Measurements from ENCODE around the gene MGAT5.
"Not testable (repeated sequence)": the region's sequence is repeated elsewhere in the genome, so short reads cannot be mapped to it uniquely, and the experiment has no call there.

DNA sequence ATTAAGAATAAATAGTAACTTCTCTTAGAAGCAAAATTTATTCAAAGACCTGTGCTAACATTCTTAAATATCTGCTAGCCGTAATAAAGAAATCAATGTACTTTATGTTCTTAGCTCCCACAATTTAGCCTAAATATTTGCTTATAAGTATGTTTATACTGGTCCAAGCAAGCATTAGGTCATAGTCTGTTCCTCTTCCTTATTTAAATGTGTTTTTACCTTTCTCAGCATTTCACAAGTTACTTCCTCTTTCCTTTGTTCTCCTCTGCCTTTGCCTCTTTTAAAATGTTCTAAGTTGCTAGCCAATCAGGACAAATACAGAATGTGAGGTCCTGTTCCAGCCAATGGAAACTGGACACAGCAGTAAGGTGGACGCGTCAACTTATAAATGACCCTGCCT, 40.7 kb downstream of the MGAT5 start:
- TF ChIP-seq TEAD4 (CRISPR knock-in tag; IDR thresholded peaks at IDR 0.05) = not testable (repeated sequence)
- TF ChIP-seq, protein P1, sequence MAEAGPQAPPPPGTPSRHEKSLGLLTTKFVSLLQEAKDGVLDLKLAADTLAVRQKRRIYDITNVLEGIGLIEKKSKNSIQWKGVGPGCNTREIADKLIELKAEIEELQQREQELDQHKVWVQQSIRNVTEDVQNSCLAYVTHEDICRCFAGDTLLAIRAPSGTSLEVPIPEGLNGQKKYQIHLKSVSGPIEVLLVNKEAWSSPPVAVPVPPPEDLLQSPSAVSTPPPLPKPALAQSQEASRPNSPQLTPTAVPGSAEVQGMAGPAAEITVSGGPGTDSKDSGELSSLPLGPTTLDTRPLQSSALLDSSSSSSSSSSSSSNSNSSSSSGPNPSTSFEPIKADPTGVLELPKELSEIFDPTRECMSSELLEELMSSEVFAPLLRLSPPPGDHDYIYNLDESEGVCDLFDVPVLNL (CRISPR knock-in tag; IDR thresholded peaks at IDR 0.05; ENCODE audit: borderline replicate concordance, low read depth) = not testable (repeated sequence)
- TF ChIP-seq, protein P2, sequence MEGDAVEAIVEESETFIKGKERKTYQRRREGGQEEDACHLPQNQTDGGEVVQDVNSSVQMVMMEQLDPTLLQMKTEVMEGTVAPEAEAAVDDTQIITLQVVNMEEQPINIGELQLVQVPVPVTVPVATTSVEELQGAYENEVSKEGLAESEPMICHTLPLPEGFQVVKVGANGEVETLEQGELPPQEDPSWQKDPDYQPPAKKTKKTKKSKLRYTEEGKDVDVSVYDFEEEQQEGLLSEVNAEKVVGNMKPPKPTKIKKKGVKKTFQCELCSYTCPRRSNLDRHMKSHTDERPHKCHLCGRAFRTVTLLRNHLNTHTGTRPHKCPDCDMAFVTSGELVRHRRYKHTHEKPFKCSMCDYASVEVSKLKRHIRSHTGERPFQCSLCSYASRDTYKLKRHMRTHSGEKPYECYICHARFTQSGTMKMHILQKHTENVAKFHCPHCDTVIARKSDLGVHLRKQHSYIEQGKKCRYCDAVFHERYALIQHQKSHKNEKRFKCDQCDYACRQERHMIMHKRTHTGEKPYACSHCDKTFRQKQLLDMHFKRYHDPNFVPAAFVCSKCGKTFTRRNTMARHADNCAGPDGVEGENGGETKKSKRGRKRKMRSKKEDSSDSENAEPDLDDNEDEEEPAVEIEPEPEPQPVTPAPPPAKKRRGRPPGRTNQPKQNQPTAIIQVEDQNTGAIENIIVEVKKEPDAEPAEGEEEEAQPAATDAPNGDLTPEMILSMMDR (IDR thresholded peaks at IDR 0.05) = not testable (repeated sequence)
- TF ChIP-seq, protein P3, sequence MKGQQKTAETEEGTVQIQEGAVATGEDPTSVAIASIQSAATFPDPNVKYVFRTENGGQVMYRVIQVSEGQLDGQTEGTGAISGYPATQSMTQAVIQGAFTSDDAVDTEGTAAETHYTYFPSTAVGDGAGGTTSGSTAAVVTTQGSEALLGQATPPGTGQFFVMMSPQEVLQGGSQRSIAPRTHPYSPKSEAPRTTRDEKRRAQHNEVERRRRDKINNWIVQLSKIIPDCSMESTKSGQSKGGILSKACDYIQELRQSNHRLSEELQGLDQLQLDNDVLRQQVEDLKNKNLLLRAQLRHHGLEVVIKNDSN (CRISPR knock-in tag; IDR thresholded peaks at IDR 0.05) = not testable (repeated sequence)
